GM19240 (cell line): ENCODE data around the gene SSC4D.
"Not testable (repeated sequence)": the region's sequence is repeated elsewhere in the genome, so short reads cannot be mapped to it uniquely, and the experiment has no call there.

Source experiments
- DNase-seq: peaks from one replicate; pipeline ENCODE4 v3.0.0; 2011; ENCODE audit warnings: low spot score; ENCODE audit not compliant: insufficient read length

The SSC4D gene

DNA sequence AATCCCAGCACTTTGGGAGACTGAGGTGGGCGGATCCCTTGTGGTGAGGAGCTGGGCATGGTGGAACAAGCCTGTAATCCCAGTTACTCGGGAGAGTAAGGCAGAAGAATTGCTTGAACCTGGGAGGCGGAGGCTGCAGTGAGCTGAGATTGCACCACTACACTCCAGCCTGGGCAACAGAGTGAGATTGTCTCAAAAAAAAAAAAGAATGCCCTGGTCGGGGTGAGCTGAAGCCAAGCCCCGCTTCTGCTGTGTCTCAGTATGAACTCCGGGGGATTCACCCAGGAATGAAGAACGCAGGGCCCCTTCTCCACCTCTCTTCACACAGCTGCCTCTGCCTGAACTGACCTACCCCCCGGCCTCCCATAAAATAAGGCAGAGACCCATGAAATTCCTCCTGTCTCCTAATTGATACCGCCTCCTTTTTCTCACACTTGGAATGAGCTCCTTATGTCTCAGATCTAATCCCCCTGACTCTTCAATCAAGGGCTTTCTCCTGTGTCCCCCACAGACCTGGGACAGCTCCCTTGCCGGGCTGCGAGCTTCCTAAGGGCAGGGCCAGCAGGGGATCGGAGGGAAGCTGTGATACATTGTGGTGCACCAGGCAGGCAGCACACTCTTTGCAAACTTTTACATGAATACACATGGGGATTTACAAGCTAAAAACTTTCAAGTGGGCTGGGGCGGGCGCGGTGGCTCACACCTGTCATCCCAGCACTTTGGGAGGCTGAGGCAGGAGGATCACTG lies 14.3 kb upstream of the SSC4D start:
- no peak for DNase-seq

- DNase-seq: not testable (repeated sequence)
These were observed 11.6 kb upstream of the SSC4D start for GRCh38 chr7:76421097-76421496.

DNA sequence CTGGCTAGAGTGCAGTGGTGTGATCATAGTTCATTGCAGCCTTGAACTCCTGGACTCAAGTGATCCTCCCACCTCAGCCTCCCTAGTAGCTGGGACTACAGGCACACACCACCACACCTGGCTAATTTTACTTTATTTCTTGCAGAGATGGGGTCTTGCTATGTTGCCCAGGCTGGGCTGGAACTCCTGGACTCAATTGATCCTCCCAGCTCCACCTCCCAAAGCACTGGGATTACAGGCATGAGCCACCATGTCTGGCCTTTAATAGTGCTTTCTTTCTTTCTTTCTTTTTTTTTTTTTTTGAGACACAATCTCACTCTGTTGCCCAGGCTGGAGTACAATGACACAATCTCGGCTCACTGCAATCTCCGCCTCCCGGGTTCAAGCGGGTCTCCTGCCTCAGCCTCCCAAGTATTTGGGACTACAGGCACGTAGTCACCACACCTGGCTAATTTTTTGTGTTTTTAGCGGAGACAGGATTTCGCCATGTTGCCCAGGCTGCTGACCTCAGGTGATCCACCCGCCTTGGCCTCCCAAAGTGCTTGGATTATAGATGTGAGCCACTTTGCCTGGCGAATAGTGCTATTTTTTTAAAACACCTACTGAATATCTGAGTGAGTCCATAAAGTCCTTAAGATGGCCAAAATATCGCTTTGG lies 8.3 kb upstream of the SSC4D start:
- DNase-seq: not testable (repeated sequence)

DNA sequence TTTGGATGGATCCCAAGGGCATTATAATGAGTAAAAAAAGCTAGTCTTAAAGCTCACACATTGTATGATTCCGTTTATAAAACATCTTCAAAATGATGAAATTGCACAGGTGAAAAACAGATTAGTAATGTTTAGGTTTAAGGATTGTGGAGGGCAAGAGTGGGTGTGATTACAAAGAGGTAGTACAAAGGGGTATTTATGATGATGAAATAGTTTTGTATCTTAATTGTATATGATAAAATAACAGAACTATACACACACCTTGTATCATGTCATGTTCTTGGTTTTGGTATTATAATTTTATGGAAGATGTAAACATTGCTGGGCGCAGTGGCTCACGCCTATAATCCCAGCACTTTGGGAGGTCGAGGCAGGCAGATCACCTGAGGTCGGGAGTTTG lies 2.8 kb upstream of the SSC4D start:
- no peak for DNase-seq

GRCh38 chr7:76411626-76412025 lies 2.1 kb upstream of the SSC4D start:
- DNase-seq: no peak

GRCh38 chr7:76408121-76408560 lies 1.4 kb downstream of the SSC4D start:
- no peak for DNase-seq

DNA sequence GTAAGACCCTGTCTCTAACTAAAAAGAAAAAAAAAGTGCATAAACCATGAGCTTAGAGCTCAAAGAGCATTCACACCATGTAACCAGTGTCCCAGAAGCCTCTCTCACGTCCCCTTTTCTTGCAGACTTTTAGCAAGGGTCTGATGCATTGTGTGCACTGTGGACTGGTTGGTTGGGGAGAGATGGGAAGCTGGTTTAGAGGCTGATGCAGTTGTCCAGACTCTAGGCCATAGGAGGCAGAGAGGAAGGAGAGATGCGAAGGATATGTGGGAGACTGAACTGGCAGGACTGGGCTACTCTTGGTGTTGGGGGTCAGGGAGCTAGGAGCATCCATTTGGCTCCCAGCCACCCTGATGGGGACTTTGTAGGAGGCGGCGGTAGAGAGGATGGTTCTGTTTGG lies 1.8 kb downstream of the SSC4D start:
- no peak for DNase-seq

DNA sequence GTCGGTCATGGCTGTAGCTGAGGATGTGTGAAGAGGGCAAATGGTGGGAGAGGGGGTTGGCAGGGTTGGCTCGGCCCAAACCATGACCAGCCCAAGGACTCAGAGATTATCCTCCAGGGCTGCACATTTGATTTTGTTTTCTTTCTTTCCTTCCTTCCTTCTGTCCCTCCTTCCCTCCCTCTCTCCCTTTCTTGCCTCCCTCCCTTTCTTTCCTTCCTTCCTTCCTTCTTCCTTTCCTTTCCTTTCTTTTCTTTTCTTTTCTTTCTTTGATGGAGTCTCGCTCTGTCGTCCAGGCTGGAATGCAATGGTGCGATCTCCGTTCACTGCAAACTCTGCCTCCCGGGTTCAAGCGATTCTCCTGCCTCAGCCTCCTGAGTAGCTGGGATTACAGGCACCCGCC lies 3.8 kb downstream of the SSC4D start:
- DNase-seq: no peak

- no peak for DNase-seq
These were observed 5.6 kb downstream of the SSC4D start for GRCh38 chr7:76403780-76404494.

GRCh38 chr7:76403097-76403496 lies 6.4 kb downstream of the SSC4D start:
- not testable (repeated sequence) for DNase-seq

DNA sequence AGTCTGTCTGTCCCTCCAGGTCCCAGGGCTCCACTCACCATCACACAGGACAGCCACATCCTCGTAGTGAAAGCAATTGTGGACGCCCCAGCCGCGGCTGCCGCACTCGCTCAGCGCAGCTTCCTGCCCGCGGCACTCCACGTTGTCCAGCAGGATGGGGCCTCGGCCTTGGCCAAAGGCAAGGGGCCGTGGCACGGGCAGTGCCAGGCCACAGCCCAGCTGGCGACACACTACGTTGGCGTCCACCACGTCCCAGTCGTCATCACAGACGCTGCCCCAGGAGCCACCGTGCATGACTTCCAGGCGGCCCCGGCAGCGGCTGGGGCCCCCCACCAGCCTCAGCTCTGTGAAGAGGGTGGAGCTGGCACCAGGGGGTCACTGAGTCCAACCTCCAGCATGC lies 9.2 kb downstream of the SSC4D start:
- no peak for DNase-seq

DNA sequence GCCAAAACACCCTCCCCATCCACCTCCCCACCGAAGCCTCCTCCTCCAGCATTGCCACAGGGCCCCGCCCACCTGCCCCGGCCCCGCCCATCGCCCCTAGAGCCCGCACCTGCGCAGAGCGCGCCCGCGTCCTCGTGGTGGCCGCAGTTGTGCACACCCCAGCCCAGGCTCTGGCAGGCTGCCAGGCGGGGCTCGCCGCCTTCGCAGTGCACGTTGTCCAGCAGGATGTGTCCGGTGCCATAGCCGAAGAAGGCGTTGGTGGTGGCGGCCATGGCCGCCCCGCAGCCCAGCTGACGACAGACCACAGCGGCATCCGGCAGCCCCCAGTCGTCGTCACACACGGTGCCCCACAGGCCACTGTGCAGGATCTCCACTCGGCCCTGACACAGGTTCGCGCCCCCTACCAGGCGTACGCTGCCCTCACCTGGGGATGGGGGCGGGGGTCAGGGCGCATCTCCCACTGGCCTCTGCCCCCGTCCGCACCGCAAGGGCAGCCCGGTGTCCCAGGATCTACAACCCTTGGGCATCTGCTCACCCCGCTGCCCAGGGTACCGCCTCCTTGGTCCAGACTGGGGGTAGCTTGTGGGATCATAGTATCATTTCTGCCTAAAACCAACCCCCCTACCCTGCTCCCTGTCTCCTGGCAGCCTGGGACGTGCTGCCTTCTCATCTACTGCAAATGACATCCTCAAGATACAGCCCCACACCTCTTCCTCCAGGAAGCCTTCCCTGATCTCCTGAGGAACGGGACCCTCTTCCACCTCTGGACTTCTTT lies 11.9 kb downstream of the SSC4D start:
- DNase-seq: peak; percentile 61

- no peak for DNase-seq
These were observed 12.6 kb downstream of the SSC4D start for GRCh38 chr7:76396864-76397263.

GRCh38 chr7:76395965-76396726 lies 13.4 kb downstream of the SSC4D start:
- no peak for DNase-seq

- not testable (repeated sequence) for DNase-seq
These were observed 13.9 kb downstream of the SSC4D start for GRCh38 chr7:76395605-76395964.

DNA sequence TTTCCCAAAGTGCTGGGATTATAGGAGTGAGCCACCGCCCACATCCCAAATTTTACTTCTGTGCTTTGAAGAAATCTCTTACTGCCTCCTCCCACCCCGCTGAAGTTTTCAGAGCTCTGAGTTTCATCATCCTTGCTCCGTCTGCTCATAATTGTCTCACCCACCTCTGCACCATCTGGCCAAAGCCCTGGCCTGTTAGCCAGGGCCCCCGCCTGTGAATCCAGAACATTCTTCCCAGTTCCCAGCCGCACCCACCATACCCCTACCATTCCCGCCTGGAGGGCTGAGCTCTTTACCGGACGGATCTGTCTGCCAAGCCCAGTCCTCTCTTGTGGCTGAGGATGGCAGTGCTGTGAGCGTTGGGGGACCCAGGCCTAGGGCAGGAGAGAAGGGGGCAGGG lies 14.5 kb downstream of the SSC4D start:
- no peak for DNase-seq

DNA sequence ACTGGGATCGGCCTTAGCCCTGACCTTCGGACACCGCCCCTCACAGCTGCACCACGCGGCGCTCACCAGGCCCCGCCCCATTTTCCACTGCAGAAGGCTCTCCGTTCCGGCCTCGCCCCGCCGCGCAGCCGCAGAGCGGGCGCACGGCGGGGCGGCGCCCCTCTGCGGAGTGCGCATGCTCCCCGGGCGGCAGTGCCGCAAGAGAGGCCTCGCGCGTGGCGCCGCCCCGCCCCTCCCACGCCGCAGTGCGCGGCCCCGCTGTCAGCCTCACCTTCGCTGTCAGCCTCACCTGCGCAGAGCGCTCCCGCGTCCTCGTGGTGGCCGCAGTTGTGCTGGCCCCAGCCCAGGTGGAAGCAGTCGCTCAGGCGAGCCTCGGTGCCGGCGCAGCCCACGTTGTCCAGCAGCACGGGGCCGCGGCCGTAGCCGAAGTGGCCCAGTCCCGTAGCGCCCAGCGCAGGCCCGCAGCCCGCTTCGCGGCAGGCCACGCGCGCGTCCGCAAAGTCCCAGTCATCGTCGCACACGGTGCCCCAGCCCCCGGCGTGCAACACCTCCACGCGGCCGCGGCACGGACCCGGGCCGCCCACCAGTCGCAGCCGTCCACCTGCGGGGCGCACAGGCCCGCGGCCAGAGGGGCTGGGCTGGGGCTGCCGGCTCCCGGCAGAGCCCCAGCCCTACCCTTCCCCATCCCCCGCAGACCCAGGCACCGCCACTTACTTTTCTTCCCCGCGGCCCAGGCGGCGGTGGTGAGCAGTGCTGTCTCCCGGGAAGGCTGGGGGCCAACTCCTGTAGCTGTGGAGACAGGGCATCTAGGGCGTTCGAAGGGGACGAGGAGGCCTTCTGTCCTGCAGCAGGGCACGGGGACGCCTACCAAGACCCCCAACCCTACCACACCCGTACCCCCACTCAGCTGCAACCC lies 16.1 kb downstream of the SSC4D start:
- DNase-seq: peak; percentile 97

DNA sequence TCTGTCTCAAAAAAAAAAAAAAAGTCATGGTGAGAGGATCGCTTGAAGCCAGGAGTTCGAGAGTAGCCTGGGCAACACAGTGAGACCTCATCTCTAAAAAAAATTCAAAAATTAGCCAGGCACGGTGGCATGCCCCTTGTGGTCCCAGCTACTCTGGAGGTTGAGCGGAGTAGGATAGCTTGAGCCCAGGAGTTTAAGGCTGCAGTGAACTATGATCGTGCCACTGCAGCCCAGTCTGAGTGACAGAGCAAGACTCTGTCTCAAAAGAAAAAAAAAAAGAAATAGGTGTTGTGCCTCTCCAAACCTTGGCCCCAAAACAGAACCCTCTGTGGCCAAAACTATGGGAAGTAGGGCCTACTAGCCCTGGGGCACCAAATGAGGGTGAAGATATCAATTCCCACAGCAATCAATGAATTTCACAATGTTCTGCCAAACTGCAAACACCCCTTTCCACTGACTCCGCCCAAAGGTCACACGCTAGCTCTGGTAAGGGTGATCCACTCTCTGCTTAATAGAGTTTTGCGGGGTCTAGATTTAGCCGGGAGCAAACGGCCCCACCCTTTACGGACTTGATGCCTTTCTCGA lies 16.9 kb downstream of the SSC4D start:
- DNase-seq: no peak

GRCh38 chr7:76390092-76390491 lies 19.4 kb downstream of the SSC4D start:
- no peak for DNase-seq
